Fibroblast of lung (primary cell): ENCODE data around the gene CREB5.

Source experiments
- EZH2 ChIP-seq: IDR thresholded peaks from 2 replicates; pipeline ENCODE4 v1.5.1; 2012; ENCODE audit warnings: low read length, control low read depth, mild to moderate bottlenecking; ENCODE audit errors: missing control alignments
- TF ChIP-seq, protein P1 (sequence below), 2 donors: IDR thresholded peaks in 1 of 2; conservative IDR thresholded peaks in 1 of 2; 1 replicate in 1 of 2; 2 replicates in 1 of 2; pipeline ENCODE4 v1.5.1; 2011 to 2012; ENCODE audit warnings: low read length in 2 of 2, control low read depth in 1 of 2, inconsistent platforms in 1 of 2, low read depth in 1 of 2, mild to moderate bottlenecking in 1 of 2

DNA sequence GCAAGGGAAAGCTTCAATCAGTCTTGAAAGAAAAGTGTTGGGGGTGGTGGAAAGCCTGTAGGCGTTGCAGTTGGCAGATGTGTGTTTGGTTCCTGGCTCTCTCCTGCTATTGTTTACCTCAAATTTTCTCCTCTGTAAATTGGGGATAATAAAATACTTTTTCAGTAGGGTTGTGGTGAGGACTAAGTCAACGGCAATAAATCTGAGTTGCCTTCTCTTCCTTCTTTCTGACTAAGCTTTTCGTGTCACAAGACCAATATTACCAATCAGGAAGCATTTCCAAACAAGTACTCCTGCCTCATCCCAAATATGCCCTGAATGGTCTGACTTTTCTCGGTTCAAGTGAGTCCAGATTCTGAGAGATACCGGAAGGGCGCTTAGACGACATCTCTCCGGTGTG is 54.0 kb downstream of the CREB5 start:
- TF ChIP-seq, protein P1, sequence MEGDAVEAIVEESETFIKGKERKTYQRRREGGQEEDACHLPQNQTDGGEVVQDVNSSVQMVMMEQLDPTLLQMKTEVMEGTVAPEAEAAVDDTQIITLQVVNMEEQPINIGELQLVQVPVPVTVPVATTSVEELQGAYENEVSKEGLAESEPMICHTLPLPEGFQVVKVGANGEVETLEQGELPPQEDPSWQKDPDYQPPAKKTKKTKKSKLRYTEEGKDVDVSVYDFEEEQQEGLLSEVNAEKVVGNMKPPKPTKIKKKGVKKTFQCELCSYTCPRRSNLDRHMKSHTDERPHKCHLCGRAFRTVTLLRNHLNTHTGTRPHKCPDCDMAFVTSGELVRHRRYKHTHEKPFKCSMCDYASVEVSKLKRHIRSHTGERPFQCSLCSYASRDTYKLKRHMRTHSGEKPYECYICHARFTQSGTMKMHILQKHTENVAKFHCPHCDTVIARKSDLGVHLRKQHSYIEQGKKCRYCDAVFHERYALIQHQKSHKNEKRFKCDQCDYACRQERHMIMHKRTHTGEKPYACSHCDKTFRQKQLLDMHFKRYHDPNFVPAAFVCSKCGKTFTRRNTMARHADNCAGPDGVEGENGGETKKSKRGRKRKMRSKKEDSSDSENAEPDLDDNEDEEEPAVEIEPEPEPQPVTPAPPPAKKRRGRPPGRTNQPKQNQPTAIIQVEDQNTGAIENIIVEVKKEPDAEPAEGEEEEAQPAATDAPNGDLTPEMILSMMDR (conservative IDR thresholded peaks at IDR 0.05 in 1 of 2, IDR thresholded peaks at IDR 0.05 in 1 of 2; ENCODE audit: low read depth in 1 of 2, low read length in 2 of 2), result no peak
- no peak for TF ChIP-seq EZH2
